Caco-2 (cell line): ENCODE data around the gene PIGR. TPM values are rescaled to one million over a fixed set of nuclear protein-coding genes. Genes with fewer than 3 reads are reported as not detected.

ENCODE experiments used
- BruUV-seq: library from RNA; stranded (reverse); fragments of 400-500 nt; replicated peaks from 2 replicates; lab custom pipeline; 2021; lab: Mats Ljungman, UMichigan
- CTCF ChIA-PET: fragments of 300-600 bp; sonication (Branson Sonifier 250); formaldehyde crosslinking; loops from one replicate; lab custom pipeline; 2022; ENCODE audit warnings: antibody characterized with exemption; lab: Charles Lee
- POLR2A ChIA-PET: fragments of 300-600 bp; sonication (Branson Sonifier 250); formaldehyde crosslinking; loops from one replicate; lab custom pipeline; 2022; ENCODE audit warnings: antibody characterized with exemption; lab: Charles Lee
- DNase-seq, 2 experiments: peaks; one replicate each; pipeline versions ENCODE4 v3.0.0 to v3.0.0-alpha.2; 2020 to 2022
- H3K27me3 ChIP-seq: replicated peaks from 2 replicates; pipeline ENCODE4 v1.6.0; 2011; ENCODE audit warnings: low read length; ENCODE audit not compliant: control insufficient read depth, insufficient read depth
- H3K36me3 ChIP-seq: 2 replicates; pipeline ENCODE4 v1.5.1; 2011; ENCODE audit warnings: low read length; ENCODE audit not compliant: control insufficient read depth, insufficient read depth
- H3K4me1 ChIP-seq: fragments of 250-450 bp; sonication (Bioruptor Pico); 2 replicates; pipeline ENCODE4 v1.5.1; 2020; ENCODE audit warnings: mild to moderate bottlenecking
- H3K4me3 ChIP-seq: 2 replicates; pipeline ENCODE4 v1.5.1; 2011; ENCODE audit warnings: low read depth, mild to moderate bottlenecking, control low read depth, low read length
- H3K9me3 ChIP-seq: fragments of 250-450 bp; sonication (Bioruptor Pico); 2 replicates; pipeline ENCODE4 v1.5.1; 2020; ENCODE audit warnings: mild to moderate bottlenecking, moderate library complexity
- H3K27ac Mint-ChIP-seq: one replicate; pipeline ENCODE4 v1.8.0; 2022; ENCODE audit warnings: mixed read lengths; ENCODE audit not compliant: unreplicated experiment
- H3K27me3 Mint-ChIP-seq: one replicate; pipeline ENCODE4 v1.8.0; 2022; ENCODE audit warnings: mixed read lengths; ENCODE audit not compliant: insufficient read depth, unreplicated experiment
- H3K36me3 Mint-ChIP-seq: one replicate; pipeline ENCODE4 v1.8.0; 2022; ENCODE audit warnings: mild to moderate bottlenecking, mixed read lengths; ENCODE audit not compliant: insufficient read depth, unreplicated experiment
- H3K4me1 Mint-ChIP-seq: one replicate; pipeline ENCODE4 v1.8.0; 2022; ENCODE audit warnings: low read depth, mixed read lengths; ENCODE audit not compliant: unreplicated experiment
- H3K4me3 Mint-ChIP-seq: one replicate; pipeline ENCODE4 v1.8.0; 2022; ENCODE audit warnings: mild to moderate bottlenecking, moderate library complexity, mixed read lengths; ENCODE audit not compliant: unreplicated experiment
- H3K9me3 Mint-ChIP-seq: one replicate; pipeline ENCODE4 v1.8.0; 2022; ENCODE audit warnings: mixed read lengths; ENCODE audit not compliant: unreplicated experiment
- intact Hi-C: fragments of 100-400 bp; cut with micrococcal nuclease; formaldehyde crosslinking; loops from one replicate; pipeline ENCODE4 v1.10.0; 2022; ENCODE audit not compliant: unreplicated experiment
- total RNA-seq: library from RNA; stranded (reverse); gene quantifications from 2 replicates; pipeline ENCODE4 v1.2.3, GENCODE V29; 2022
- TF ChIP-seq, protein P1 (sequence below), 2 experiments: fragments of 200-600 bp in 1 of 2; IDR thresholded peaks; 1 replicate in 1 of 2; 2 replicates in 1 of 2; pipeline versions ENCODE4 v1.5.1 to v1.8.0; 2011 to 2022; ENCODE audit warnings: antibody characterized with exemption in 1 of 2, control low read depth in 1 of 2, inconsistent platforms in 1 of 2, low read depth in 1 of 2, low read length in 1 of 2, mild to moderate bottlenecking in 1 of 2, moderate library complexity in 1 of 2; ENCODE audit not compliant: insufficient read depth in 1 of 2, severe bottlenecking in 1 of 2, unreplicated experiment in 1 of 2

The PIGR gene
- total RNA-seq, 1 experiment from 2014 or later, result not detected

DNA sequence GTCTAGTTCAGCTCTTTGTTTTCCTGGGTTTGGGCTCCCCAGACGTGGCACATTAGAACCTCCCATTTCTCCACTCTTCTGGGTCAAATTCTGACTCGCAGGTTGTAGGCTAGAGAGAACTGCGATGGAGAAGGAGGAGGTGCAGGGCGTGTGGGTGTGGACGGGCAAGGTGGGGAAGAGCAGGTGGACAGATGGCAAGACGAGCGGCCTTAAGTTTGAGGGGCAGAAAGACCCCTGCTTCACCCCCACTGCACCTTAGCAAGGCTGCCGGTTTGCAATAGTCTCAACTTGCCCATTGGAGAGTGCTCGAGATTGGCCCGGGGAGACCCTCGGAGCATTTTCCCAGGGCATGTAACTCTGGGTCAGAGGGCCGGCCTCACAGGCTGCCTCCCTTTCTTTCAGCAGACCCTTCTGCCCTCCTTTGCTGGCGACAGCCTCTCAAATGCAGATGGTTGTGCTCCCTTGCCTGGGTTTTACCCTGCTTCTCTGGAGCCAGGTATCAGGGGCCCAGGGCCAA is 47.3 kb downstream of the PIGR start:
- Mint-ChIP-seq H3K4me3 (no peak overlapping the region), H3K4me1 (peaks cover 7% of the 10 kb centered on the region), H3K9me3 (no peaks in the 10 kb centered on the region), H3K36me3 (no peaks in the 10 kb centered on the region), H3K27ac (no peak overlapping the region), H3K27me3 (peaks cover 9% of the 10 kb centered on the region)
- Histone ChIP-seq H3K36me3 (no peaks in the 10 kb centered on the region), H3K4me1 (no peaks in the 10 kb centered on the region), H3K4me3 (no peak overlapping the region), H3K27me3 (no peaks in the 10 kb centered on the region), H3K9me3 (no peaks in the 10 kb centered on the region)
- intact Hi-C loops, result no loop called here
- no TSS peak for BruUV-seq
- POLR2A ChIA-PET, result no interaction called here
- CTCF ChIA-PET, result no interaction called here
- TF ChIP-seq, protein P1, sequence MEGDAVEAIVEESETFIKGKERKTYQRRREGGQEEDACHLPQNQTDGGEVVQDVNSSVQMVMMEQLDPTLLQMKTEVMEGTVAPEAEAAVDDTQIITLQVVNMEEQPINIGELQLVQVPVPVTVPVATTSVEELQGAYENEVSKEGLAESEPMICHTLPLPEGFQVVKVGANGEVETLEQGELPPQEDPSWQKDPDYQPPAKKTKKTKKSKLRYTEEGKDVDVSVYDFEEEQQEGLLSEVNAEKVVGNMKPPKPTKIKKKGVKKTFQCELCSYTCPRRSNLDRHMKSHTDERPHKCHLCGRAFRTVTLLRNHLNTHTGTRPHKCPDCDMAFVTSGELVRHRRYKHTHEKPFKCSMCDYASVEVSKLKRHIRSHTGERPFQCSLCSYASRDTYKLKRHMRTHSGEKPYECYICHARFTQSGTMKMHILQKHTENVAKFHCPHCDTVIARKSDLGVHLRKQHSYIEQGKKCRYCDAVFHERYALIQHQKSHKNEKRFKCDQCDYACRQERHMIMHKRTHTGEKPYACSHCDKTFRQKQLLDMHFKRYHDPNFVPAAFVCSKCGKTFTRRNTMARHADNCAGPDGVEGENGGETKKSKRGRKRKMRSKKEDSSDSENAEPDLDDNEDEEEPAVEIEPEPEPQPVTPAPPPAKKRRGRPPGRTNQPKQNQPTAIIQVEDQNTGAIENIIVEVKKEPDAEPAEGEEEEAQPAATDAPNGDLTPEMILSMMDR (IDR thresholded peaks at IDR 0.05; ENCODE audit: insufficient read depth in 1 of 2, low read depth in 1 of 2, low read length in 1 of 2, severe bottlenecking in 1 of 2, unreplicated experiment in 1 of 2), result no peak
- DNase-seq, result no peak

DNA sequence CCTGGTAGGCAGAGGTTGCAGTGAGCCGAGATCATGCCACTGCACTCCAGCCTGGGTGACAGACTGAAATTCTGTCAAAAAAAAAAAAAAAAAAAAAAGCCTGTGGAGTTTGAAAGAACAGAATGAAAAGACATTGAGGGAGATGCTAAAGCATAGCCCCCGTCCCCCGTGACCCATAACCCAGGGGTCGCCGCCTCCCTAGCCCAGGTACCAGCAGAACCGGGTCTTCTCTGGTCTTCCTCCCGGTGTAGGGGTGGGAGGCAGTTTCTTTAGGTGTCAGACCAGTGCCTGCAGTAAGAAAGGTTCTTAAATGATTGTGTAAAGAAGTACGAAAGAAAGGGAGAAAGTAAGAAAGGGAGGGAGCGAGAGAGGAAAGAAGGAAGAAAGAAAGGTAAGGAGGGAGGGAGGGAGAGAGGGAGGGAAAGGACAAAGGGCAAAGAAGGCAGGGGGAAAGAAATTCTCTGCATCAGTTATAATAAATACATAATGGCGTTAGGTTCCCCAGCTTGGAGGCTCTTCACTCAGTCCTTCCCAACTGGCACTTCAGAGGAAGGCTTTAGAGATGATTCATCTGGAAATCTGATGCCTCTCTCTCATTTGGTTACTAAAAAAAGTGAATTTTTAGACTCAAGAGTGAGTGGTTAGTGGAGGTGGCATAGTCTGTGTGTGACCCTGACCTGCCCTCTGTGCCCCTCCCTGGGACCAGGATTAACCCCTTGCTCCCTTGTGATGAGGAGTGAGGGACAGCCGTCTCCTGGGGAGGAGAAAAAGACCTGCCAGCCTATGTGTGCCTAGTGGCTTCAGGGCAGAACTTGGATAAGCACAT is 48.0 kb downstream of the PIGR start:
- no TSS peak for BruUV-seq
- DNase-seq, result no peak
- CTCF ChIA-PET, result interaction anchor here (0.7 kb wide), 1 partner anchor 89 kb away, joined by 3 read pairs; no protein-coding TSS in a partner anchor

GRCh38 chr1:206897175-206897574 is 49.1 kb downstream of the PIGR start, which contains the start of gene IL24:
IL24 (plus strand) TSS chr1:206897443; CDS start chr1:206897833, 390 bp downstream.
- Histone ChIP-seq H3K9me3 (no peaks in the 10 kb centered on the region), H3K36me3 (no peaks in the 10 kb centered on the region), H3K27me3 (no peaks in the 10 kb centered on the region), H3K4me3 (no peak within 1 kb of the TSS), H3K4me1 (no peaks in the 10 kb centered on the region)
- intact Hi-C loops, result no loop called here
- TF ChIP-seq, protein P1 (IDR thresholded peaks at IDR 0.05; ENCODE audit: insufficient read depth in 1 of 2, low read depth in 1 of 2, low read length in 1 of 2, severe bottlenecking in 1 of 2, unreplicated experiment in 1 of 2), result no peak
- Mint-ChIP-seq H3K27me3 (peaks cover 4% of the 10 kb centered on the region), H3K27ac (no peak within 1 kb of the TSS), H3K9me3 (no peaks in the 10 kb centered on the region), H3K36me3 (no peaks in the 10 kb centered on the region), H3K4me3 (no peak within 1 kb of the TSS), H3K4me1 (peaks cover 7% of the 10 kb centered on the region)
- no peak for DNase-seq
- CTCF ChIA-PET, result interaction anchor here (1.4 kb wide), 1 partner anchor 15 kb away, joined by 5 read pairs; no protein-coding TSS in a partner anchor
- BruUV-seq, result no TSS peak
- POLR2A ChIA-PET, result no interaction called here

More for the DNA sequence above, 48.0 kb downstream of the PIGR start:
- Mint-ChIP-seq H3K27ac (no peak overlapping the region), H3K4me3 (no peak overlapping the region), H3K36me3 (no peaks in the 10 kb centered on the region), H3K9me3 (no peaks in the 10 kb centered on the region), H3K4me1 (peaks cover 7% of the 10 kb centered on the region), H3K27me3 (peaks cover 5% of the 10 kb centered on the region)
- no peaks in the 10 kb centered on the region for H3K9me3 ChIP-seq
- H3K36me3 ChIP-seq, result no peaks in the 10 kb centered on the region
- no peak overlapping the region for H3K4me3 ChIP-seq
- TF ChIP-seq, protein P1 (IDR thresholded peaks at IDR 0.05; ENCODE audit: insufficient read depth in 1 of 2, low read depth in 1 of 2, low read length in 1 of 2, severe bottlenecking in 1 of 2, unreplicated experiment in 1 of 2), result no peak
- no peaks in the 10 kb centered on the region for H3K4me1 ChIP-seq
- intact Hi-C loops, result no loop called here
- POLR2A ChIA-PET, result no interaction called here
- no peaks in the 10 kb centered on the region for H3K27me3 ChIP-seq
